ENCODE measurements around the gene APOBEC3C.
A peak's percentile ranks its signal among the peaks of the same experiment; 100 is the strongest.

APOBEC3C gene

DNA sequence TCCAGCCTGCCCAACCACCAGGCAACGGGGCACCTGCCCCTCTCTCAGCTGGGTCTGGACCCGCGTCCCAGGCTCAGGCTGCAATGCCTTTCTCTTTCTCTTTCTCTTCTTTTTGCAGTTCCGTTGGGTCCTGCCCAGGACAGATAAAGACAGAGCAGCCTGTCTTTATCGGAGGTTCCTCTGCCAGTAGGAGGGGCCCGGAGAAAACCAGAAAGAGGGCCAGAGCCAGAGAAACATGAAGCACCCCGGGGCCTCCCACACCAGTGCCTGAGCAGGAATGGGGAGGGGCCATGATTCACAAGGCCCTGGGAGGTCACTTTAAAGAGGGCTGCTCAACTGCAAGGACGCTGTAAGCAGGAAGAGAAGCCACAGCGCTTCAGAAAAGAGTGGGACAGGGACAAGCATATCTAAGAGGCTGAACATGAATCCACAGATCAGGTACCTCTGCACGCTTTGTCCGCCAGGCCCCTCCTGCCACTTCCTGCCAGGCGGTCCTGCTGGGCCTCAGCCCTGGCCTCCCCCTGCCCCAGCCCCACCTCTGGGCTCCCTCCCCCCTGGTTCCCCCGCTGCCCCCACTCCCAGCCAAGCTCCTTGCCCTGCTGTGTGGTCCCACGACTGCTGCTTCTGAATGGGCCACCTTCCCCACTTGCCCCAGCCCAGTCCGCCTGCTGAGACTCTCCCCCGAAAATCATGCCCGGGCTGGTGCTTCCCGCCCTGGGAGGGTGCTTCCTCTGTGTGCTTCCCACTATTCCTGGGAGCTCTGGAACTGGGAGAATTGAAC, at the start of gene APOBEC3C:
Gene APOBEC3C (plus strand): TSS at position 316 of the 781 bp plus-strand sequence. CDS start 106 bp downstream, at position 422.
- H3K27ac ChIP-seq, result peak within 1 kb of the TSS; percentile 51 to 92
- peak within 1 kb of the TSS; percentile 81 for H3K4me3 ChIP-seq
- TF ChIP-seq, protein P1, sequence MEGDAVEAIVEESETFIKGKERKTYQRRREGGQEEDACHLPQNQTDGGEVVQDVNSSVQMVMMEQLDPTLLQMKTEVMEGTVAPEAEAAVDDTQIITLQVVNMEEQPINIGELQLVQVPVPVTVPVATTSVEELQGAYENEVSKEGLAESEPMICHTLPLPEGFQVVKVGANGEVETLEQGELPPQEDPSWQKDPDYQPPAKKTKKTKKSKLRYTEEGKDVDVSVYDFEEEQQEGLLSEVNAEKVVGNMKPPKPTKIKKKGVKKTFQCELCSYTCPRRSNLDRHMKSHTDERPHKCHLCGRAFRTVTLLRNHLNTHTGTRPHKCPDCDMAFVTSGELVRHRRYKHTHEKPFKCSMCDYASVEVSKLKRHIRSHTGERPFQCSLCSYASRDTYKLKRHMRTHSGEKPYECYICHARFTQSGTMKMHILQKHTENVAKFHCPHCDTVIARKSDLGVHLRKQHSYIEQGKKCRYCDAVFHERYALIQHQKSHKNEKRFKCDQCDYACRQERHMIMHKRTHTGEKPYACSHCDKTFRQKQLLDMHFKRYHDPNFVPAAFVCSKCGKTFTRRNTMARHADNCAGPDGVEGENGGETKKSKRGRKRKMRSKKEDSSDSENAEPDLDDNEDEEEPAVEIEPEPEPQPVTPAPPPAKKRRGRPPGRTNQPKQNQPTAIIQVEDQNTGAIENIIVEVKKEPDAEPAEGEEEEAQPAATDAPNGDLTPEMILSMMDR (IDR thresholded peaks at IDR 0.05), result no peak
- DNase-seq (ENCODE audit: low spot score), result peak; percentile 81

DNA sequence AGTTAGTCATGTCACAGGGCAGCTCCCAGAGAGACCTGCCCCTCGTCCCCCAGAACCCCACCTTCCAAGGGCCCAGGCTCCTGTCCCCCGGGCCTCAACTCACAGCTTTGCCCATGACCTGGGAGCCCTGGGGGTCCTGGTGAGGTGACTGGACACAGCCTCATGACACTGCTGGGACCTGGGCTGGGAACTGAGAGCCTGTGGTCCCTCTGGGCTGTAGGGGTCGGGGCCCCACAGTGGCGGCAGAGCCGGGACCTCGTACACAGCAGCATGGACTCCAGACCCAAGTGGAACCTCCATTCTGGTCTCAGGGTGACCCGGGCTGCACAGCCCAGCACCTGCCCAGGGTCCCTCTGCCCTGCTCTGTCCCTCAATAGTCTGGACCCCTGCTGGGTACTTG, 49.8 kb upstream of the APOBEC3C start:
- no peak for DNase-seq (ENCODE audit: low spot score)

DNA sequence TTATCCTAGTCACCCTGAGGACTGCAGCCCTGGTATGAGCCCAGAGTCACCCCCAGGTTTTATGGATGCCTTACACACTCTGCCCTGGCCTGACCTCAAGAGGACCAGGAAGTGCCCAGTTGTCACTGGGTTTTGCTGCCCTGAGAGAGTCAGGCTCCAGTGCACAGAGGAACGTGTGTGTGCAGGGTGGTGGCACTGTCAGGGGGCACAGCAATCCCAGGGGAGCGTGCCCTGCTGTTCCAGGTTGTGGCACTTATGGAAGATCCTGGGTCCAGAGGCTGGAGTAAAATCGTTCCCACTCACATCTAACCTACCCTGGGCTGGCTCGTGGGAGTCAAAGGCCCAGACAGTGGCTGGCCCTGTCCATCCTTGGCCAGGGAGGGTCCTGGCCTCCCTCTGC, 49.1 kb upstream of the APOBEC3C start:
- no peak for DNase-seq (ENCODE audit: low spot score)
- no peak overlapping the region for H3K27ac ChIP-seq
- no peak overlapping the region for H3K4me3 ChIP-seq
- TF ChIP-seq, protein P1 (IDR thresholded peaks at IDR 0.05), result no peak

More for the DNA sequence above, 49.8 kb upstream of the APOBEC3C start:
- TF ChIP-seq, protein P1 (IDR thresholded peaks at IDR 0.05), result no peak
- no peak overlapping the region for H3K4me3 ChIP-seq
- H3K27ac ChIP-seq, result no peak overlapping the region

DNA sequence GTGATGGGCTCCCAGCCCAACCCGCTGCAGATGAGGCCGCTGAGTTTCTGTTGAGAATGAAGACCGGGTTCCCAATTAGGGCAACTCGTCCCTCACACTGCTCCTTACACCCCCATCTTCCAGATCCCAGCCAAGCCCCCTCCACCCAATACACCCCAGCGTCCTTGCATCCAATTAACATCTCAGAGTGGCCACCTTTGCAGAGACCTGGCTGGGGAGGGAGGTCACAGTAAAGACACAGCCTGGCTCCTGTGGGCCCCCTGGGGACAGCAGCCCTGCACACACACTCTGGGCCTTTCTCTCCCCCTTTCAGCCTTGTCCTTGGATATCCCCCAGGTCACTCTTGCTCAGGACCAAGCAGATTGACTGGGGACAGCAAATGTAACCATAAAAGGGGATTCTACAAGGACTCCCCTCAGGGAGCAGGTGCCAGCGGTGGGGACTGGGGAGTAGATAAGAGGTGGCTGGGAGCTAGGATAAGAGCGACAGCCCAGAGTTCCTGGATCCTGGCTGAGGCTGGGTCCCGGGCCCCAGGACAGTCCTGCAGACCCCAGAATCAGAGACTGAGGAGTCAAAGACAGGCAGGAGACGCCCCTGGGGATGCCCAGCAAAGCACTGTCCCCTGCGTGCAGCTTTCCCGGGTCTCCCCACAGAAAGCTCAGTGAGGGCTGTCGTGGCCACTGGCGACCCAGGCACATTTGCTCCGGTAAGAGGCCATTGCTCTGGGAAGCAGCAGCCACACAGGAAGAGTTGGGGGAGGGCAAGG, 48.3 kb upstream of the APOBEC3C start:
- DNase-seq (ENCODE audit: low spot score), result no peak
- TF ChIP-seq, protein P1 (IDR thresholded peaks at IDR 0.05), result no peak
- Histone ChIP-seq H3K4me3 (no peak overlapping the region), H3K27ac (no peak overlapping the region)

DNA sequence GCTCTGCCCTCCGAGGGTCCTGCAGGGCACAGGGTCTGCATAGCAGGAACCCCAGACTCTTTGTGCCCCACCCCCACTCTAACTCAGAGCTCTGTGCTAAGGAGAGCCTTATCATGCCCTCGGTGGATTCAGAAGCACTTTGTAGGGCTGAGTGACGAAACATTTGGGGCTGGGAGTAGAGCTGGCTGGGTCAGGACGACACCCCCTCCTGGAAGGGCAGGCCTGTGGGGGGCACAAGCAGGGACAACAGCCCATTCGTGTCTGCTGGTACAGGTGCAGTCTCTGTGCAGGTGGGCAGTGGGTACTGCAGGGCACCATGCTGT, 47.7 kb upstream of the APOBEC3C start:
- Histone ChIP-seq H3K4me3 (no peak overlapping the region), H3K27ac (no peak overlapping the region)
- TF ChIP-seq, protein P1 (IDR thresholded peaks at IDR 0.05), result no peak
- no peak for DNase-seq (ENCODE audit: low spot score)

DNA sequence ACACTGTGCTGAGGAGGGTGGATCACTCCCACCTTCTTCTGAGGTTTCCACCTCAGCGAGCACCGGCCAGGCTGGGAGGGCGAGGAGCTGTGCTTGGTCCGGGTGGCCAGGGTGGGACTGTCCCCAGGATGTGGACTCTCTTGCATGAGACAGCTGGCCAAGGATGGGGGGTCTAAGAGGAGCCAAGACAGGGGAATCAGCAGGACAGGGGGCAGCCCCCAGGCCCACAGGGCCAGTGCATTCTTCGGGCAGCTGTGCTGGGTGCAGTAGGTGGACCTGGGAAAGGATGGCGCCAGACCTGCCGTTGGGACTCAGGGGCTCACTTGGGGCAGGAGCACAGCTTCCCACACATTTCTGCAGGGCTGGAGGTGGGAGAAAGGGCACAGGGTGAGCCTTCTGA, 47.1 kb upstream of the APOBEC3C start:
- TF ChIP-seq, protein P1 (IDR thresholded peaks at IDR 0.05), result no peak
- no peak overlapping the region for H3K27ac ChIP-seq
- no peak for DNase-seq (ENCODE audit: low spot score)
- no peak overlapping the region for H3K4me3 ChIP-seq
